ENCODE data around the gene LARGE2.
A peak's percentile ranks its signal among the peaks of the same experiment; 100 is the strongest.

The LARGE2 gene

GRCh38 chr11:45964911-45965389 lies 42.5 kb downstream of the LARGE2 start:
- Histone ChIP-seq H3K79me1 (ENCODE audit: low read length) (no peaks in the 10 kb centered on the region), H3K79me2 (ENCODE audit: control insufficient read depth, insufficient read depth, low read length) (no peaks in the 10 kb centered on the region), H3K23ac (ENCODE audit: low read length) (no peak overlapping the region), H4K8ac (ENCODE audit: low read depth, low read length) (no peak overlapping the region), H3K27me3 (ENCODE audit: insufficient read depth, low read length, poor library complexity) (no peaks in the 10 kb centered on the region), H2BK120ac (ENCODE audit: low read depth, low read length) (no peak overlapping the region), H3K4me3 (ENCODE audit: low read length) (no peak overlapping the region), H3K27ac (ENCODE audit: low read depth, low read length) (no peak overlapping the region), H3K4me2 (ENCODE audit: low read length) (no peak overlapping the region), H4K5ac (ENCODE audit: low read length) (no peak overlapping the region), H2BK5ac (ENCODE audit: low read length) (no peak overlapping the region), H3K4me1 (ENCODE audit: control insufficient read depth, low read depth, low read length) (peaks cover 3% of the 10 kb centered on the region), H3K56ac (ENCODE audit: low read length) (no peak overlapping the region), H2BK15ac (replicated peaks; ENCODE audit: low read depth) (no peak overlapping the region), H3K9ac (ENCODE audit: low read length) (no peak overlapping the region), H3K18ac (ENCODE audit: low read length) (no peak overlapping the region), H3K4ac (ENCODE audit: low read depth, low read length) (no peak overlapping the region), H2AK5ac (ENCODE audit: low read length) (no peak overlapping the region), H3K36me3 (ENCODE audit: control insufficient read depth, insufficient read depth, low read length) (no peaks in the 10 kb centered on the region)
- peak; percentile 87 for DNase-seq
- WGBS (ENCODE audit: extremely low coverage, insufficient coverage, low lambda C conversion rate): no CpG with 5 or more reads among the region's 9 CpGs

GRCh38 chr11:45967506-45967905 lies 45.0 kb downstream of the LARGE2 start:
- Histone ChIP-seq H3K4ac (ENCODE audit: low read depth, low read length) (no peak overlapping the region), H2BK120ac (ENCODE audit: low read depth, low read length) (no peak overlapping the region), H3K79me2 (ENCODE audit: control insufficient read depth, insufficient read depth, low read length) (no peaks in the 10 kb centered on the region), H3K23ac (ENCODE audit: low read length) (no peak overlapping the region), H3K9ac (ENCODE audit: low read length) (no peak overlapping the region), H4K8ac (ENCODE audit: low read depth, low read length) (no peak overlapping the region), H3K4me1 (ENCODE audit: control insufficient read depth, low read depth, low read length) (peaks cover 3% of the 10 kb centered on the region), H4K5ac (ENCODE audit: low read length) (no peak overlapping the region), H2BK5ac (ENCODE audit: low read length) (no peak overlapping the region), H3K4me3 (ENCODE audit: low read length) (no peak overlapping the region), H3K56ac (ENCODE audit: low read length) (no peak overlapping the region), H3K36me3 (ENCODE audit: control insufficient read depth, insufficient read depth, low read length) (no peaks in the 10 kb centered on the region), H3K27ac (ENCODE audit: low read depth, low read length) (no peak overlapping the region), H3K18ac (ENCODE audit: low read length) (no peak overlapping the region), H3K4me2 (ENCODE audit: low read length) (no peak overlapping the region), H2BK15ac (replicated peaks; ENCODE audit: low read depth) (no peak overlapping the region), H3K27me3 (ENCODE audit: insufficient read depth, low read length, poor library complexity) (no peaks in the 10 kb centered on the region), H3K79me1 (ENCODE audit: low read length) (no peaks in the 10 kb centered on the region), H2AK5ac (ENCODE audit: low read length) (no peak overlapping the region)
- DNase-seq: no peak
- WGBS (ENCODE audit: extremely low coverage, insufficient coverage, low lambda C conversion rate): no CpG with 5 or more reads among the region's 2 CpGs

GRCh38 chr11:45968901-45969300 lies 46.4 kb downstream of the LARGE2 start:
- Histone ChIP-seq H3K4me3 (ENCODE audit: low read length) (no peak overlapping the region), H2BK5ac (ENCODE audit: low read length) (no peak overlapping the region), H3K4ac (ENCODE audit: low read depth, low read length) (no peak overlapping the region), H3K36me3 (ENCODE audit: control insufficient read depth, insufficient read depth, low read length) (no peaks in the 10 kb centered on the region), H4K5ac (ENCODE audit: low read length) (no peak overlapping the region), H2BK15ac (replicated peaks; ENCODE audit: low read depth) (no peak overlapping the region), H3K18ac (ENCODE audit: low read length) (no peak overlapping the region), H3K56ac (ENCODE audit: low read length) (no peak overlapping the region), H3K79me1 (ENCODE audit: low read length) (no peaks in the 10 kb centered on the region), H3K9ac (ENCODE audit: low read length) (no peak overlapping the region), H3K4me1 (ENCODE audit: control insufficient read depth, low read depth, low read length) (peaks cover 3% of the 10 kb centered on the region), H4K8ac (ENCODE audit: low read depth, low read length) (no peak overlapping the region), H2BK120ac (ENCODE audit: low read depth, low read length) (no peak overlapping the region), H3K27ac (ENCODE audit: low read depth, low read length) (no peak overlapping the region), H3K4me2 (ENCODE audit: low read length) (no peak overlapping the region), H2AK5ac (ENCODE audit: low read length) (no peak overlapping the region), H3K23ac (ENCODE audit: low read length) (peak overlapping the region; percentile 34), H3K27me3 (ENCODE audit: insufficient read depth, low read length, poor library complexity) (no peaks in the 10 kb centered on the region), H3K79me2 (ENCODE audit: control insufficient read depth, insufficient read depth, low read length) (no peaks in the 10 kb centered on the region)
- no CpG with 5 or more reads among the region's 2 CpGs for WGBS (ENCODE audit: extremely low coverage, insufficient coverage, low lambda C conversion rate)
- DNase-seq: peak; percentile 32

- H3K4ac ChIP-seq (ENCODE audit: low read depth, low read length): no peak overlapping the region
- H3K4me3 ChIP-seq (ENCODE audit: low read length): no peak overlapping the region
- H4K8ac ChIP-seq (ENCODE audit: low read depth, low read length): no peak overlapping the region
- no peak overlapping the region for H2BK5ac ChIP-seq (ENCODE audit: low read length)
- H3K4me1 ChIP-seq (ENCODE audit: control insufficient read depth, low read depth, low read length): peaks cover 3% of the 10 kb centered on the region
- H2BK120ac ChIP-seq (ENCODE audit: low read depth, low read length): no peak overlapping the region
- no CpG with 5 or more reads among the region's 4 CpGs for WGBS (ENCODE audit: extremely low coverage, insufficient coverage, low lambda C conversion rate)
- H3K23ac ChIP-seq (ENCODE audit: low read length): no peak overlapping the region
- H2BK15ac ChIP-seq (replicated peaks; ENCODE audit: low read depth): no peak overlapping the region
- H3K79me2 ChIP-seq (ENCODE audit: control insufficient read depth, insufficient read depth, low read length): no peaks in the 10 kb centered on the region
- H3K27me3 ChIP-seq (ENCODE audit: insufficient read depth, low read length, poor library complexity): no peaks in the 10 kb centered on the region
- H3K9ac ChIP-seq (ENCODE audit: low read length): no peak overlapping the region
- no peak overlapping the region for H3K18ac ChIP-seq (ENCODE audit: low read length)
- H3K36me3 ChIP-seq (ENCODE audit: control insufficient read depth, insufficient read depth, low read length): no peaks in the 10 kb centered on the region
- H3K27ac ChIP-seq (ENCODE audit: low read depth, low read length): no peak overlapping the region
- no peaks in the 10 kb centered on the region for H3K79me1 ChIP-seq (ENCODE audit: low read length)
- H4K5ac ChIP-seq (ENCODE audit: low read length): no peak overlapping the region
- DNase-seq: peak; percentile 13
- no peak overlapping the region for H2AK5ac ChIP-seq (ENCODE audit: low read length)
- H3K56ac ChIP-seq (ENCODE audit: low read length): no peak overlapping the region
- no peak overlapping the region for H3K4me2 ChIP-seq (ENCODE audit: low read length)
Observed at GRCh38 chr11:45973601-45974000, 51.1 kb downstream of the LARGE2 start.

- H2BK120ac ChIP-seq (ENCODE audit: low read depth, low read length): no peak overlapping the region
- H3K4me1 ChIP-seq (ENCODE audit: control insufficient read depth, low read depth, low read length): no peaks in the 10 kb centered on the region
- H3K9ac ChIP-seq (ENCODE audit: low read length): no peak overlapping the region
- no peak overlapping the region for H3K4me3 ChIP-seq (ENCODE audit: low read length)
- H3K27ac ChIP-seq (ENCODE audit: low read depth, low read length): no peak overlapping the region
- no peaks in the 10 kb centered on the region for H3K79me2 ChIP-seq (ENCODE audit: control insufficient read depth, insufficient read depth, low read length)
- no peak overlapping the region for H3K18ac ChIP-seq (ENCODE audit: low read length)
- no peak overlapping the region for H3K4ac ChIP-seq (ENCODE audit: low read depth, low read length)
- H4K8ac ChIP-seq (ENCODE audit: low read depth, low read length): no peak overlapping the region
- H3K36me3 ChIP-seq (ENCODE audit: control insufficient read depth, insufficient read depth, low read length): no peaks in the 10 kb centered on the region
- H2BK15ac ChIP-seq (replicated peaks; ENCODE audit: low read depth): no peak overlapping the region
- no peak overlapping the region for H2AK5ac ChIP-seq (ENCODE audit: low read length)
- no peaks in the 10 kb centered on the region for H3K79me1 ChIP-seq (ENCODE audit: low read length)
- no peaks in the 10 kb centered on the region for H3K27me3 ChIP-seq (ENCODE audit: insufficient read depth, low read length, poor library complexity)
- H3K23ac ChIP-seq (ENCODE audit: low read length): no peak overlapping the region
- H4K5ac ChIP-seq (ENCODE audit: low read length): no peak overlapping the region
- no peak overlapping the region for H3K4me2 ChIP-seq (ENCODE audit: low read length)
- H2BK5ac ChIP-seq (ENCODE audit: low read length): no peak overlapping the region
- WGBS (ENCODE audit: extremely low coverage, insufficient coverage, low lambda C conversion rate): no CpG with 5 or more reads among the region's 1 CpG
- H3K56ac ChIP-seq (ENCODE audit: low read length): no peak overlapping the region
- no peak for DNase-seq
Observed at GRCh38 chr11:45974806-45975205, 52.4 kb downstream of the LARGE2 start.

Measured in mesendoderm (in vitro differentiated cells).